HUDEP-2 (cell line): ENCODE results near the gene ZNF679.
"Not testable (repeated sequence)": the region's sequence is repeated elsewhere in the genome, so short reads cannot be mapped to it uniquely, and the experiment has no call there.

Experiments
- DNase-seq, 76 experiments: peaks; one replicate each; lab custom pipeline; 2025; ENCODE audit not compliant: unreplicated experiment in 76 of 76; lab: John Stamatoyannopoulos, UW

ZNF679 gene

GRCh38 chr7:64308016-64308270 is 79.7 kb downstream of the ZNF679 start:
- DNase-seq: no peak

GRCh38 chr7:64310426-64310825 is 82.2 kb downstream of the ZNF679 start:
- DNase-seq: no peak

- no peak for DNase-seq
Measured at GRCh38 chr7:64312826-64313225, 84.6 kb downstream of the ZNF679 start.

- peak in 1 of 76 experiments; percentile 0 for DNase-seq
Measured at GRCh38 chr7:64313740-64314491, 85.6 kb downstream of the ZNF679 start, which contains the start of gene ZNF736. Gene ZNF736, plus strand, starts transcription at chr7:64313961. Its CDS starts 190 bp downstream, at chr7:64314151.

GRCh38 chr7:64314566-64314965 is 86.3 kb downstream of the ZNF679 start:
- no peak for DNase-seq

GRCh38 chr7:64316031-64316742 is 87.9 kb downstream of the ZNF679 start:
- not testable (repeated sequence) for DNase-seq
